Subcutaneous adipose tissue (tissue), 4 donors: Measurements from ENCODE around the gene ZBTB47. TPM values are rescaled to one million over a fixed set of nuclear protein-coding genes. Genes with fewer than 3 reads are reported as not detected.

Experiments used
- CTCF ChIP-seq: fragments of 450-650 bp; IDR thresholded peaks from one replicate; pipeline ENCODE4 v1.5.1; 2016; ENCODE audit warnings: low read depth, mild to moderate bottlenecking, control low read depth, antibody characterized with exemption, moderate library complexity
- total RNA-seq, 4 donors: library from RNA; depleted of rRNA; stranded (reverse); fragments of >200 nt; gene quantifications; one replicate each; pipeline ENCODE4 v1.1.0, GENCODE V29; 2016

Gene ZBTB47
- total RNA-seq, 4 donors from 2014 or later = 24.1 to 47.3 (median 32.7) TPM

- TF ChIP-seq CTCF = no peak
Measured at GRCh38 chr3:42652611-42653302, 740 bp upstream of the ZBTB47 start.

- no peak for TF ChIP-seq CTCF
Measured at GRCh38 chr3:42653303-42653559, 266 bp upstream of the ZBTB47 start.

- TF ChIP-seq CTCF = no peak
Measured at GRCh38 chr3:42654331-42655201, 1.1 kb downstream of the ZBTB47 start.

GRCh38 chr3:42655331-42655888, 1.9 kb downstream of the ZBTB47 start:
- no peak for TF ChIP-seq CTCF

- TF ChIP-seq CTCF = no peak
Measured at GRCh38 chr3:42655980-42656679, 2.6 kb downstream of the ZBTB47 start.

GRCh38 chr3:42656680-42657610, 3.4 kb downstream of the ZBTB47 start:
- no peak for TF ChIP-seq CTCF
